HG02970 (cell line): ENCODE data around the gene CCN5.

Source experiments
- ATAC-seq: cut with Tn5 transposase; IDR thresholded peaks from one replicate; pipeline ENCODE4 v1.9.1; 2021; ENCODE audit warnings: mild to moderate bottlenecking, moderate library complexity, moderate number of reproducible peaks; ENCODE audit not compliant: unreplicated experiment, low FRiP score

Gene CCN5

GRCh38 chr20:44714102-44714700 lies 968 bp upstream of the CCN5 start:
- ATAC-seq = no peak

GRCh38 chr20:44715499-44716308 lies 535 bp downstream of the CCN5 start:
- no peak for ATAC-seq

GRCh38 chr20:44716309-44717106 lies 1.3 kb downstream of the CCN5 start:
- no peak for ATAC-seq

GRCh38 chr20:44717986-44718385 lies 2.8 kb downstream of the CCN5 start:
- ATAC-seq = no peak

GRCh38 chr20:44719841-44720240 lies 4.7 kb downstream of the CCN5 start:
- ATAC-seq = no peak

GRCh38 chr20:44720621-44720996 lies 5.4 kb downstream of the CCN5 start:
- no peak for ATAC-seq

- ATAC-seq = no peak
Observed at GRCh38 chr20:44720997-44721784, 6.0 kb downstream of the CCN5 start.

GRCh38 chr20:44721785-44722054 lies 6.6 kb downstream of the CCN5 start:
- no peak for ATAC-seq

- no peak for ATAC-seq
Observed at GRCh38 chr20:44722990-44723389, 7.8 kb downstream of the CCN5 start.

GRCh38 chr20:44723391-44723790 lies 8.2 kb downstream of the CCN5 start:
- ATAC-seq = no peak

GRCh38 chr20:44723798-44724362 lies 8.7 kb downstream of the CCN5 start:
- no peak for ATAC-seq

- ATAC-seq = no peak
Observed at GRCh38 chr20:44724423-44725091, 9.4 kb downstream of the CCN5 start.

- no peak for ATAC-seq
Observed at GRCh38 chr20:44725837-44726236, 10.7 kb downstream of the CCN5 start.

- no peak for ATAC-seq
Observed at GRCh38 chr20:44727039-44727438, 11.9 kb downstream of the CCN5 start.

- no peak for ATAC-seq
Observed at GRCh38 chr20:44727651-44728050, 12.5 kb downstream of the CCN5 start.

GRCh38 chr20:44728801-44729443 lies 13.8 kb downstream of the CCN5 start:
- no peak for ATAC-seq

GRCh38 chr20:44730441-44730840 lies 15.3 kb downstream of the CCN5 start:
- no peak for ATAC-seq

GRCh38 chr20:44731657-44732056 lies 16.5 kb downstream of the CCN5 start:
- no peak for ATAC-seq

GRCh38 chr20:44732327-44732726 lies 17.2 kb downstream of the CCN5 start:
- no peak for ATAC-seq
